GM19452 (cell line): ENCODE data around the gene RYR2.

Experiments
- ATAC-seq: cut with Tn5 transposase; IDR thresholded peaks from one replicate; pipeline ENCODE4 v1.9.1; 2021; ENCODE audit not compliant: unreplicated experiment

Gene RYR2

GRCh38 chr1:237187842-237188241 lies 145.9 kb downstream of the RYR2 start:
- ATAC-seq: no peak

DNA sequence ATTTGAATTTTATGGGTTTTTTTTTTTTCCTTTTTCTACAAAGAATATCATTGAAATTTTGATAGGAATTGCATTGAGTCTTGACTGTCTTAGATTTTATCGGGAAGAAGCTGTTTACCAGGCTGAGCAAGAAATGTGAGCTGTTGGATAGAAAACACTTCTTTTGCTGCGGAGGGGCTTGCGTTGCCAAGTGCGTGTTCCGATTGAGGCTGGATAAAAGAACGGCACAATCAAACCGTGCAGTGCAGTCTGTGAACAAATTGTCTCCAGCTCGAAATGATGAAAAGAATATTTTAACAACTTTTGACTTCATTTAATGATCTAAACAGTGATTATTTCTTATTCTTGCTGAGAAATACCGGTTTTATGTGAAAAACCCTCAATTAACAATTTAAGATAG lies 149.4 kb downstream of the RYR2 start:
- ATAC-seq: no peak

- ATAC-seq: no peak
Observed at GRCh38 chr1:237197470-237198425, 155.8 kb downstream of the RYR2 start.

- ATAC-seq: no peak
Observed at GRCh38 chr1:237199026-237199425, 157.0 kb downstream of the RYR2 start.

GRCh38 chr1:237201155-237201554 lies 159.2 kb downstream of the RYR2 start:
- ATAC-seq: no peak

DNA sequence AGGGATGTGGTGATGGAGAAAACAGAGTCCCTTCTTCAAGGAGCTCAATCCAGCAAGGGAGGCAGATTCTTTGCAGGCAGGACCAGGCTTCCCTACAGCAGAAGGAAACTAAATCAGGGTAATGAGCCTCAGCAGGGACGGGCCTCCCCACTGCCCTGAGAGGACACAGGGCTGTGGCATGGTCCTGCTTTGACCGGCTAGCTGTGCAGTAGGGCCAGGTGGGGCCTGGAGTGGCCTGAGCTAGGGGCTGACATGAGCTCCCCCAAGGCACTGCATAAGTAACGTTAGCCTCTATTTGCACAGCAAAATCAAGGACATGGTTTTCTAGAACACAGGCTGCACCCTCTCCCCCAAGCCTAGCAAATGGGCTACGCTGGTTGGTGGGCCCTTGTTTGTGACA lies 162.9 kb downstream of the RYR2 start:
- no peak for ATAC-seq

DNA sequence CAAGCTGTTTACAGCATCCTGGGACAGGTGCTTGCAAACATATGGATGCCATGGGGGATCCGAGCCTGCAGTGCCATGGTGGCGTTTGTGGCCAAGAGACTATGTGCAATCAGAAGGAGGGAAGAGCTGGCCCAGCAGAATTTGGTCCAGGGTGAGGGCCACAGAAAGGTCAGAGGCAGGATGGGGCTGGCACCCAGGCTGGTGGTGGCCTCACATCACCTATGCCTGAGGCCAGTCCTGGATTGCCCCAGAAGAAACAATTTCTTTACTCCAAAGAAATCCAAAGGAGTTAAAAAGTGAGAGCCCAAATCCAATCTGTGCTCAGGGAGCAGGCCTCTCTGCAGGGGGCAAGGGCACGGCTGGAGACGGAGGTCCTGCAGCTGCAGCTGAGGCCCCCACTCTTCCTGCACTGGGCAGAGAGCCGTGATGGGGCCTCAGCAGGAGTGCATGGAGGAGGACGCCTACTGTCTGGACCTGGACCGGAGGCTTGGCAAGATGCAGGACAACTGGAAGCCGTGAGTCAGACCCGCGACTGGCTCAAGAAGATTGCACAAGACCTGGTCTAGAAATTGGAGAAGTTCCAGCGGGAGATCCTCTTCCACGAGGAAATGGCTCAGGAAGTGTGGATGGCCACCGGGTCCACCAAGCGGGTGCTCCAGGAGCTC lies 163.5 kb downstream of the RYR2 start:
- no peak for ATAC-seq

DNA sequence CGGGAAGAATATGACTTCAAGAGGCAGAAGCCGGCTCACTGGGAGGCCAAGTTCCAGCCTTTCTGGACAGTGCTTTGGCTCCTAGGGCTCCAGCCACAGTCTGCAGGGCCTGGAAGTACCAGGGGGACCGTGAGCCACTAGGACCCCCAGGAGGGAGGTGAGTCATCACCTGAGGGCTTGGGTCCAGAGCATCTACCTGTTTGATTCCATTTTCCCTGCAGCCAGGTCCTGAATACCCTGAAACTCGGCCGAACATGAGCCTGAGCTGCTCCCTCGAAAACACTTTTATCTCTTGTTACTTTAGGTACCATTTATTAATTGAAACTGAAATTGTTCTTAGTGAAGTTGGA lies 164.1 kb downstream of the RYR2 start:
- ATAC-seq: no peak

DNA sequence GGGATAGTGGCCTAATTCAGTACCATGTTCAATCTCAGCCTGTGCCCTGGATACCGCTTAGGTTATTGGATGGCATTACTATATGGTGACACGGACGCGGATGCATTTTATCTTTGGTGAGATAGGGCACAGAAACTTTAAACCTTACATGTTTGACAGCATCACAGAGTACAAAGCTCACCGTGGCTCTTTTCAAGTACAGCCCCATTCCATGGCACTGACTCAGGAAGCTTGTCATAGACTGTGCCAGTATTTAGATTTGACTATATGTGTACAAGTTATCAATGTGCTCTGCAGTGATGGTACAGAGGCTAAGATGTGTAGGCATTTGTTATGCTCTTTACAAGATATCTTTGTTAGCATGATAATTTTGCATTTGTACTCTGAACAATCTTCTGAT lies 169.0 kb downstream of the RYR2 start:
- no peak for ATAC-seq

DNA sequence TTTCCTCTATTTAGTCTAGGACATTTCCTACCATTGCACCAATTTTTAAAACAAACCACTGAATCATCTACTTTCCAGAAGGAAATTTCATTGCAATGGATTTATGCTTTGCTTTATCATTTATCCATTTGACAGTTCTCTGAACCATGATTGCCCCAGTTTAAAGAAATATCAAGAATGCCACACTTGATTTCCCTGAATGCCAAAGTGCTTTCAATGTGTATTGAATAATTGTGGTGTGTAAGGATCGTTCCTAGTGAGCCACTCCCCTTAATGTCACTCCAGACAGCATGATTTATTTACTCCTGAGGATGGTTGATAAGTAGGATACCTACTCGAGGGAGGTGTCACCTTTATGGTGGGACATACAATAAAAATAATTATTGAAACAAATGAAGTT lies 169.6 kb downstream of the RYR2 start:
- ATAC-seq: no peak

GRCh38 chr1:237219751-237220642 lies 178.0 kb downstream of the RYR2 start:
- ATAC-seq: no peak

GRCh38 chr1:237223419-237223818 lies 181.4 kb downstream of the RYR2 start:
- ATAC-seq: no peak

- ATAC-seq: no peak
Observed at GRCh38 chr1:237226177-237226944, 184.4 kb downstream of the RYR2 start.

- ATAC-seq: no peak
Observed at GRCh38 chr1:237227476-237227875, 185.5 kb downstream of the RYR2 start.

- ATAC-seq: no peak
Observed at GRCh38 chr1:237228421-237228820, 186.4 kb downstream of the RYR2 start.

GRCh38 chr1:237229333-237229732 lies 187.3 kb downstream of the RYR2 start:
- ATAC-seq: no peak

- no peak for ATAC-seq
Observed at GRCh38 chr1:237232501-237232900, 190.5 kb downstream of the RYR2 start.

- no peak for ATAC-seq
Observed at GRCh38 chr1:237235091-237235490, 193.1 kb downstream of the RYR2 start.

DNA sequence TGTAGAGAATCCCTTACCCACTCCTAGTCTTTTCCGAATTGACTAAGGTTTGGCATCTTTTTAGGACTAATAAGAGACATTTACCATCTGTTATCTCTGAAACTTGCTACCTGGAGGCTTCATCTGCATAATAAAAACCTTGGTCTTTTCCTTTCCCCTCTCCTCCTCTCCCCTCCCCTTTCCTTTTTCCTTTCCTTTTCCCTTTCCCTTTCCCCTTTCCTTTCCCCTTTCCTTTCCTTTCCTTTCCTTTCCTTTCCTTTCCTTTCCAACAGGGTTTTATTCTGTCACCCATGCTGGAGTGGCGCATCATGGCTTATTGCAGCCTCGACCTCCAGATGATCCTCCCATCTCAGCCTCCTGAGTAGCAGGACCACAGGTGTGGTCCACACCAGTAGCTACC lies 195.7 kb downstream of the RYR2 start:
- ATAC-seq: no peak

DNA sequence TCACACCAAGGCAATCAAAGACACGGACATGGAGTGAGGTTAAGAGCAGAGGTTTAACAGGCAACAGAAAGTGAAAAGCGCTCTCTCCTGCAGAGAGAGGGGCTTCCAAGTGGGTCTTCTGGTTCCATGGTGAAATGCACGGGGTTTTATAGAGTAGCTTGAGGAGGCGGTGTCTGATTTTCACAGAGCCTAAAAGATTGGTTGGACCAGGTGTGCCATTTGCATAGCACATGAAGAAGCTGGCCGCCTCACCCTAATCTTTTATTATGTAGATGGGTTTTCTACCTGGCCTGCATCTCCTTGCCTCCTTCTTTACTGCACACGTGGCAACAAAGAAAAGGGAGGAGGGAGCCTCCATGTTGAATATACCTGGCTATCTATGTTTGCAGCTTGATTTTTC lies 197.3 kb downstream of the RYR2 start:
- ATAC-seq: no peak

GRCh38 chr1:237241038-237241437 lies 199.1 kb downstream of the RYR2 start:
- ATAC-seq: no peak
